Vein endothelial cell (primary cell): ENCODE data around the gene PRAMEF25. TPM values are rescaled to one million over a fixed set of nuclear protein-coding genes. Genes with fewer than 3 reads are reported as not detected.

Experiments
- total RNA-seq: library from RNA; depleted of rRNA; stranded (reverse); fragments of >200 nt; gene quantifications from 2 replicates; pipeline ENCODE4 v1.2.3, GENCODE V29; 2012

The PRAMEF25 gene
- not detected in 2 replicates for total RNA-seq

DNA sequence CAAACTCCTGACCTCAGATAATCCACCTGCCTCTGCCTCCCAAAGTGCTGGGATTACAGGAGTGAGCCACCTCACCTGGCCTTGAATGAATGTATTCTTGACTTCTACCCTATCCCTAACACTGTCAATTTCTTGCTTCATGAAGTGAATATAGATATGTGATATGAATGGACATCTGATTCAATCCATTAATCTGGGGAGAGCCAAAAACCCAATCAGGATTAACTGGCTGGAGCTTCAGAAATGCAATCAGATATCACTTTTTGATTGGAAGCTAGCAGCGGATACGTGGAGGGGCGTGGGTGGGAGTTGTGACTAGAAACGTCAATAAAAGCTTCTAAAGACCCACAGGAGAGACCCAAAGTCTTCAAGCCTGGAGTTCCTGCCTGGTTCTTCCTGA, at the start of gene PRAMEF25:
Gene PRAMEF25, plus strand, starts transcription at position 301 of the 400 bp plus-strand sequence. CDS start 2,920 bp downstream, outside the sequence.

DNA sequence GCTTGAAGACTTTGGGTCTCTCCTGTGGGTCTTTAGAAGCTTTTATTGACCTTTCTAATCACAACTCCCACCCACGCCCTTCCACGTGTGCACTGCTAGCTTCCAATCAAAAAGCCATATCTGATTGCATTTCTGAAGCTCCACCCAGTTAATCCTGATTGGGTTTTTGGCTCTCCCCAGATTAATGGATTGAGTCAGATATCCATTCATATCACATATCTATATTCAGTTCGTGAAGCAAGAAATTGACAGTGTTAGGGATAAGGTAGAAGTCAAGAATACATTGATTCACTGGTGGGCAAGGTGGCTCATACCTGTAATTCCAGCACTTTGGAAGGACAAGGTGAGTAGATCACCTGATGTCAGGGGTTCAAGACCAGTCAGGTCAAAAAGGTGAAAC, 14.1 kb upstream of the PRAMEF25 start, which contains the start of gene PRAMEF27:
Gene PRAMEF27, minus strand, starts transcription at position 101 of the 400 bp plus-strand sequence. CDS start 2,916 bp downstream, outside the sequence.

DNA sequence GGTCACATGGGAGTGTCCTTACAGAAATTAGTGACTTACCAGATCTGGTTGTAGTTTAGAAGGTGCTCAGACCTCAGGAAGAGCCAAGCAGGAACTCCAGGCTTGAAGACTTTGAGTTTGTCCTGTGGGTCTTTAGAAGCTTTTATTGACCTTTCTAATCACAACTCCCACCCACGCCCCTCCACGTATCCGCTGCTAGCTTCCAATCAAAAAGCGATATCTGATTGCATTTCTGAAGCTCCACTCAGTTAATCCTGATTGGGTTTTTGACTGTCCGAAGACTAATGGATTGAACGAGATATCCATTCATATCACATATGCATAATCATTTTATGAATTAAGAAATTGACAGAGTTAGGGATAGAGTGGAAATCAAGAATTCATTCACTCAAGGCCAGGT, 46.2 kb downstream of the PRAMEF25 start, which contains the start of gene HNRNPCL2:
Gene HNRNPCL2, minus strand, starts transcription at position 101 of the 400 bp plus-strand sequence. CDS start 454 bp downstream, outside the sequence.

Other genes with a start within 250 kb of the PRAMEF25 start
- not detected in 2 replicates for gene PRAMEF11, start 239.4 kb upstream of the PRAMEF25 start, total RNA-seq
- not detected in 2 replicates for gene HNRNPCL1, start 222.1 kb upstream of the PRAMEF25 start, total RNA-seq
- gene PRAMEF2, start 213.7 kb upstream of the PRAMEF25 start, total RNA-seq, result not detected in 2 replicates
- gene PRAMEF4, start 184.6 kb upstream of the PRAMEF25 start, total RNA-seq, result not detected in 2 replicates
- not detected in 2 replicates for gene PRAMEF10, start 172.5 kb upstream of the PRAMEF25 start, total RNA-seq
- not detected in 2 replicates for gene PRAMEF7, start 154.2 kb upstream of the PRAMEF25 start, total RNA-seq
- gene PRAMEF6, start 123.2 kb upstream of the PRAMEF25 start, total RNA-seq, result not detected in 2 replicates
- not detected in 2 replicates for gene PRAMEF27, start 14.2 kb upstream of the PRAMEF25 start, total RNA-seq
- gene HNRNPCL3, start 10.0 kb upstream of the PRAMEF25 start, total RNA-seq, result not detected in 2 replicates
- gene HNRNPCL2, start 46.1 kb downstream of the PRAMEF25 start, total RNA-seq, result not detected in 2 replicates
- not detected in 2 replicates for gene PRAMEF26, start 85.2 kb downstream of the PRAMEF25 start, total RNA-seq
- not detected in 2 replicates for gene HNRNPCL4, start 94.9 kb downstream of the PRAMEF25 start, total RNA-seq
- gene PRAMEF9, start 101.1 kb downstream of the PRAMEF25 start, total RNA-seq, result not detected in 2 replicates
- not detected in 2 replicates for gene PRAMEF13, start 130.6 kb downstream of the PRAMEF25 start, total RNA-seq
- not detected in 2 replicates for gene PRAMEF18, start 155.4 kb downstream of the PRAMEF25 start, total RNA-seq
- not detected in 2 replicates for gene PRAMEF5, start 183.4 kb downstream of the PRAMEF25 start, total RNA-seq
- gene PRAMEF8, start 214.4 kb downstream of the PRAMEF25 start, total RNA-seq, result not detected in 2 replicates
- not detected in 2 replicates for gene PRAMEF33, start 232.8 kb downstream of the PRAMEF25 start, total RNA-seq
- gene PRAMEF15, start 244.8 kb downstream of the PRAMEF25 start, total RNA-seq, result not detected in 2 replicates